RPMI7951 (cell line): ENCODE results near the gene CNTLN. TPM values are rescaled to one million over a fixed set of nuclear protein-coding genes. Genes with fewer than 3 reads are reported as not detected.
"Not testable (repeated sequence)": the region's sequence is repeated elsewhere in the genome, so short reads cannot be mapped to it uniquely, and the experiment has no call there.

Source experiments
- DNase-seq: peaks from one replicate; pipeline ENCODE4 v3.0.0-alpha.2; 2012; ENCODE audit warnings: low read depth
- total RNA-seq: library from RNA; depleted of rRNA; stranded (reverse); fragments of >200 nt; shearing (Covaris generic); gene quantifications from 2 replicates; pipeline ENCODE4 v1.2.3, GENCODE V29; 2014

CNTLN gene
- total RNA-seq, 1 experiment from 2014 or later, result 10.6 TPM

GRCh38 chr9:17318821-17319320, 184.0 kb downstream of the CNTLN start:
- no peak for DNase-seq

GRCh38 chr9:17319864-17320263, 185.0 kb downstream of the CNTLN start:
- DNase-seq, result peak; percentile 0

- DNase-seq, result no peak
Observed at GRCh38 chr9:17322882-17323864, 188.3 kb downstream of the CNTLN start.

- DNase-seq, result no peak
Observed at GRCh38 chr9:17328331-17328730, 193.5 kb downstream of the CNTLN start.

GRCh38 chr9:17330097-17330496, 195.3 kb downstream of the CNTLN start:
- no peak for DNase-seq

GRCh38 chr9:17332115-17332514, 197.3 kb downstream of the CNTLN start:
- no peak for DNase-seq

GRCh38 chr9:17339156-17339555, 204.3 kb downstream of the CNTLN start:
- no peak for DNase-seq

- no peak for DNase-seq
Observed at GRCh38 chr9:17342696-17343095, 207.9 kb downstream of the CNTLN start.

- DNase-seq, result peak; percentile 6
Observed at GRCh38 chr9:17349831-17350230, 215.0 kb downstream of the CNTLN start.

GRCh38 chr9:17354006-17354405, 219.2 kb downstream of the CNTLN start:
- DNase-seq, result not testable (repeated sequence)

GRCh38 chr9:17361378-17361777, 226.5 kb downstream of the CNTLN start:
- DNase-seq, result no peak

GRCh38 chr9:17367035-17367434, 232.2 kb downstream of the CNTLN start:
- DNase-seq, result no peak

- DNase-seq, result no peak
Observed at GRCh38 chr9:17380126-17380861, 245.5 kb downstream of the CNTLN start.

GRCh38 chr9:17387565-17387964, 252.7 kb downstream of the CNTLN start:
- DNase-seq, result no peak

- no peak for DNase-seq
Observed at GRCh38 chr9:17389026-17389425, 254.2 kb downstream of the CNTLN start.

GRCh38 chr9:17394881-17395510, 260.2 kb downstream of the CNTLN start:
- DNase-seq, result no peak

- DNase-seq, result peak; percentile 22
Observed at GRCh38 chr9:17397166-17397728, 262.4 kb downstream of the CNTLN start.

- DNase-seq, result no peak
Observed at GRCh38 chr9:17398350-17398749, 263.5 kb downstream of the CNTLN start.

GRCh38 chr9:17401858-17402257, 267.0 kb downstream of the CNTLN start:
- no peak for DNase-seq

GRCh38 chr9:17402309-17402708, 267.5 kb downstream of the CNTLN start:
- peak; percentile 24 for DNase-seq

- DNase-seq, result no peak
Observed at GRCh38 chr9:17403539-17403938, 268.7 kb downstream of the CNTLN start.

GRCh38 chr9:17414986-17415385, 280.1 kb downstream of the CNTLN start:
- DNase-seq, result no peak
